NCI-H510A treated with DMSO at 0.1 percent for 48 hours (cell line): ENCODE data around the gene FCRL2.
"Not testable (repeated sequence)": the region's sequence is repeated elsewhere in the genome, so short reads cannot be mapped to it uniquely, and the experiment has no call there.

Experiments
- DNase-seq: peaks from one replicate; lab custom pipeline; 2025; lab: John Stamatoyannopoulos, UW

FCRL2 gene

DNA sequence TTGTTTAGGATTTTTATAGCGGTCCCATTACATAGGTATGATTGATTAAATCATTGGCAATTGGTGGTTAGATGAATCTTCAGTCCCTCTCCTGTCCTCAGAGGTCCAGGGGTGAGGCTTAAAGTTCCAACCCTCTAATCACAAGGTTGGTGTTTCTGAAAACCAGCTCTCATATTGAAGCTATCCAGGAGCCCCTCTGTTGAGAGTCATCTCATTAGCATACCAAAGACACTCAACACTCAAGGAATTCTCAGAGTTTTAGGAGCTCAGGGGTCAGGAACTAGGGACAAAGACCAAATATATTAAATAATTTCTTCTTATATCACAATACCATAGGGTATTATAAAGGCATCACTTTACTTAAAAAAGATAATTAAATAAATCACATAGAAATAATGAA is 23.3 kb downstream of the FCRL2 start:
- DNase-seq: no peak

DNA sequence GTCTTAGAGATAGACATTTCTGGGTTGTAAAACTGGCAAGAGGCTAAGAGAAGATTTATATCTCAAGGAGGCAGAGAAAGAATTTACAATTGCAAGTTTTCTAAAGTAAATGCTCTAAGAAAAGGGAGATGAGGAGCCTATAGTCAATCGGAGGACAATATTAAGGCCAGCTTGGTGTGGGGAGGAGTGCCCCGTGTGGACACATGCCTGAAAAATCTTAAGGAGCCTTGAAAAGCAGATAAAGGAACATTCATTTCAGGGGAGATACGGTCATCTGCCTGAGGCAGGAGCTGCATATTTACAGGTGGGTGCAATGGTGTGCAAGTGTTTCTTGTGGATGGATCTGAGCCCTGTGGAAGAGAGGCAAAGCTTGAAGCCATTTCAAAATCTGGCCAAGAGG is 25.6 kb downstream of the FCRL2 start:
- no peak for DNase-seq

DNA sequence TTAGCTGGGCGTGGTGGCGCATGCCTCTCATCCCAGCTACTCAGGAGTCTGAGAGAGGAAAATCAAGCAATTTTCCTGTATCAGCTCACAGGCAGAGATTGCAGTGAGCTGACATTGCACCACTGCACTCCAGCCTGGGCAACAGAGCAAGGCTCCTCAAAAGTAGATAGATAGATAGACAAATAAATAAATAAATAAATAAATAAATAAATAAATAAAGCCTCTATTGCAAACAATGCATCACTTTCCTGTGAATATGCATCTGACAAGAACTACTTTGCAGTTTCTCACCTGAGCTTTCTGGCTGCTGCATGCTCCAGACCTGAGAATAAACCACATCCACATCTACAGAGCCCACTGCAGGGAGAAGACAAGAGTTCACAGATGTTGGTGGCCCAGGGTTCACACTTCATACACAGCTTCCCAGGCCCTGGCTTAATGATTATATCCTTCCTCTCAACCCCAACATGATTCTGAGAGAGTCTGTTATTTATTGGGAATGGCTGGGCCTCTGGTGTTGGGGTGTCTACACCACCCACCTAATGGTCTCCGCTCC is 28.6 kb downstream of the FCRL2 start:
- no peak for DNase-seq

DNA sequence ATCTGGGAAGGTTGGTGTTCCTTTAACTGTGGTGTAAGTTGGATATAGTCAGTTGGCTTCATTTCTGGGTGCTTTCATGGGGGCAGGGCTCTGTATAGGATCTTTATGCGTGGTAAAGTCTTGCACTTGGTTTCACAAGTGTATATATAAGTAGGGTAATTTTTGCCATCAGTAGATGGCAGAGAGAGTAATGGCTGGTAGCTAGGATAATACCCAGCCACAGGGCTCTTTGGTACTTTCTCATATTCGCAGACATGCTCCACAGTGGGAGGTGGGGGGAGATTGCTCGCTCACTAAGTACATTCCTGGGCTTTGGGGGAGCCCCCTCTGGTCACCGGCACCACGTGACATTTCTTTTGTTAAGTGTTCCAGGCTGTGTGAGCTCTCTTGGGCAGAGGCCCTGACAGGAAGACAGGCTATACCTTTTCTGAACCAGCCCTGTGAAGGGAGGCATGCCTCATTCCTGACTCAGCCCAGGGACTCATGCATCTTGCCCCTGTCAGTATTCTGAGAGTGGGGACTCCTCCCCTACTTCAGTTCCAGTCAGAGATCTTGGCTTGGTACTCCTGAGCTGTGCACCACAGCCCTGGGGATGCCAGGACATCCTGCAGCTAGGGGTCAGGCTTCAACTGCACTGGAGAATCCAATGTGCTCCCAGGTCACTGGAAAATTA is 37.6 kb downstream of the FCRL2 start:
- no peak for DNase-seq

DNA sequence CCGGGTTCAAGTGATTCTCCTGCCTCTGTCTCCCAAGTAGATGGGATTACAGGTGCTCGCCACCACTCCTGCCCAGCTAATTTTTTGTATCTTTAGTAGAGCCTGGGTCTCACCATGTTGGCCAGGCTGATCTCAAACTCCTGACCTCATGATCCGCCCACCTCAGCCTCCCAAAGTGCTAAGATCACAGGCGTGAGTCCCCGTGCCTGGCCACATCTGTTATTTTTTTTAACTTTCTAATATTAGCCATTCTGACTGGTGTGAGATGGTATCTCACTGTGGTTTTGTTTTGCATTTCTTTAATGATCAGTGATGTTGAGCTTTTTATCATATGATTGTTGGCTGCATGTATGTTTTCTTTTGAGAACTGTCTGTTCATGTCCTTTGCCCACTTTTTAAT is 40.9 kb downstream of the FCRL2 start:
- DNase-seq: not testable (repeated sequence)

DNA sequence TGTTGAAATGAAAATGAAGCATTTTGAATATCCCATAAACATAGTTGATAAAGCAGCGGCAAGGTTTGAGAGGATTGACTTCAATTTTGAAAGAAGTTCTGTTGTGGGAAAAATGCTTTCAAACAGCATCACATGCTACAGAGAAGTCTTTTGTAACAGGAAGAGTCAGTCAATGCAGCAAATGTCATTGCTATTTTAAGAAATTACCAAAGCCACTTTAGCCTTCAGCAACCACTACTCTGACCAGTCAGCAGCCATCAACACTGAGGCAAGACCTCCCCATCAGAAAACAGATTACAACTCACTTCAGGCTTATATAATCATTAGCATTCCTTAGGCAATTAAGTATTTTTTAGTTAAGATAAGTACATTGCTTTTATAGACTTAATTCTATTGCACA is 42.6 kb downstream of the FCRL2 start:
- DNase-seq: no peak

DNA sequence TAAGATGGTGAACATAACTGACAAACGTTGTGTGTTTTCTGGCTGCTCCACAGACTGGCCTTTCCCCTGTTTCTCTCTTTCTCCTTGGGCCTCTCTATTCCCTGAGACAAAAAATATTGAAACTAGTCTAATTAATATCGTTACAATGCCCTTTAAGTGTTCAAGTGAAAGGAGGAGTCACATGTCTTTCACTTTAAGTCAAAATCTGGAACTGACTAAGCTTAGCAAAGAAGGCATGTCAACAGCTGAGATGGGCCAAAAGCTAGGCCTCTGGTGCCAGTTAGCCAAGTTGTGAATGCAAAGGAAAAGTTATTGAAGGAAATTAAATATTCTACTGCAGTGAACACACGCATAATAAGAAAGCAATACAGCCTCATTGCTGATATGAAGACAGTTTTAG is 44.2 kb downstream of the FCRL2 start:
- no peak for DNase-seq

DNA sequence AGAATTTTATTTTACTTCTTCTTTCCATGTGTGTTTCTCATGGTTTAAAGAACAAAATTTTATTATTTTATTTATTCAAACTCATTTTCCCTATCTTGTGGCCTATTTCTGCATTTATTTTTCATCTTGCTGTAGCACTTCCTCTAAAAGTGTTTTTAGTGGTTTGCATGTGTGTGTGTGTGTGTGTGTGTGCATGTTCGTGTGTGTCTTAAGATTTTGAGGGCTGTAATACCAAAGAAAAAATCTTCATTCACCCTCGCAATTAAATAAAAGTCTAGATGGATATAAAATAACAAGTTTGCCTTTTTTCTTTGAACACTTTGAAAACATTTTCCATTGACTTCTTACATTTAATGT is 51.7 kb downstream of the FCRL2 start:
- no peak for DNase-seq

DNA sequence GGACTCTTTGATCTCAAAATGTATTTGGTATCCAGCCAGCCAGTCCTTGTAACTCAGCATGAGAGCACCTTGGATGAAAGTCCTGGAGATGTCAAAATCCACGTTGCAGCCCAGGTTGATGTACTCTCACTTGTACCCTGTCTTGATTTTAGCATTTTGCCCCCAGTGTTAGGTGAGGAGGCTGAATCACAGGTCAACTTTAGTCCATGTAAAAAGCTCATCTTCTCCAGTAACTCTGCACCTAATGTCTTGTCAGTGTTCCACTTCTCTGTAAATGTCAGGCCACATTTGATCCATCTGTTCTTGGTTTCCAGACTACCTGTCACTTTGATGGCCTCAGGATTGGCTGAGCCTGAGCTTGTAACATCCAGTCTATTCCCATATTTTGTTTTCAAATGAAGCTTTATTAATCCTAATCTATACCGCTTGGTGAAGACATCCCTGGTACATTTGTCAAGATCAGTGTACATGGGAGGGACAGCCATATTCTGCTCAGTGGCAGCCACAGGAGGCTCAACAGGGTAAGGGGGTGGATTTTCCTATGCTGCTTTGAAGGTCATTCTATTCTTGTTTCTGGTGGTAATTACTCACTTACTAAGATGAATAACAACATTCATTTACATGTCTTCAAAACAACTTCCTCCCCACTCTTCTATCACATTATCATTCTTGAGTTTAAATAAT is 52.3 kb downstream of the FCRL2 start:
- no peak for DNase-seq

DNA sequence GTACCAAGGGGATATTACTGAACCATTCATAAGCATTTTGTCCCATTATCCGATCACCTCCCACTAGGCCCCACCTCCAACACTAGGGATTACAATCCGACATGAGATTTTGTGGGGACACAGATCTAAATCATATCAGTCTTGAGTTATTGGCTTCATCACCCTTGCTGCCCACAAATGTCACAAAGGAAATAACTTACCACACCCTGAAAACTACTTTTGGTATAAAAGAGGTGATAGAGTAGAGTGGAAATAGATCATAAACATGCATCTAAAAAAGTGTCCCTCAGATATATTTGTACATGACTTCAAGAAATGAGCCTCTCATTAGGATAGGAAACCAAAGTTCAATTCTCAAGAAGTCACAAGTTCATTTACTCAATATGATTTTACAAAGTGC is 53.8 kb downstream of the FCRL2 start:
- no peak for DNase-seq

DNA sequence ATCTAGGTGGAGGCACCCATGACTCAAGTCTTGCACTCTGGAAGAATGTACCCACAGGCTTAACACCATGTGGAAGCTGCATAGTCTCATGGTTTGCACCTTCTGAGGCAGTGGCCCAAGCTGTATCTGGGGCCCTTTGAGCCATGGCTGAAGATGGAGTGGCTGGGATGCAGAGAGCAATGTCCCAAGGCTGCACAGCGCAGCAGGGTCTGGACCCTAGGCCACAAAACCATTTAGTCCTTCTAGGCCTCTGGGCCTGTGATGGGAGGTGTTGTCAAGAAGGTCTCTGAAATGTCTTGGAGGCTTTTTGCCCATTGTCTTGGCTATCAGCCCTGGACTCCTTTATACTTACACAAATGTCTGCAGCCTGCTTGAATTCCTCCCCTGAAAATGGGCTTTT is 54.9 kb downstream of the FCRL2 start:
- no peak for DNase-seq

DNA sequence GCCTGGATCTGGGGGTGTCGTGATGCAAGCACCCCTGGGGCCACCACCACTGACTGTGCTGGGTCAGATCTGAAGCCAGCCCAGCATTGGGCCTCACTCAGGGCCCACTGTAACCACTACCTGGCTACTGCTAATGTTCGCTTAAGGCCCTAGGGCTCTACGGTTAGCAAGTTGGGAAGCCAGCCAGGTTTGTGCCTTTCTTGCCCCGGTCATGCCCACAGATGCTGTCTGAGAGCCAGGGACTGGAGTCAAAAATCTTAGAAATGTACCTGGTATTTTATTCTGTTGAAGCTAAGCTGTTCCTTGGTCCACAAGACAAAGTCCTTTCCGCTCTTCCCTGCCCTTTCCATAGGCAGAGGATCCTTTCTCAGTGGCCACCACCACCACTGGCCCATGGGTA is 61.2 kb downstream of the FCRL2 start:
- DNase-seq: no peak

DNA sequence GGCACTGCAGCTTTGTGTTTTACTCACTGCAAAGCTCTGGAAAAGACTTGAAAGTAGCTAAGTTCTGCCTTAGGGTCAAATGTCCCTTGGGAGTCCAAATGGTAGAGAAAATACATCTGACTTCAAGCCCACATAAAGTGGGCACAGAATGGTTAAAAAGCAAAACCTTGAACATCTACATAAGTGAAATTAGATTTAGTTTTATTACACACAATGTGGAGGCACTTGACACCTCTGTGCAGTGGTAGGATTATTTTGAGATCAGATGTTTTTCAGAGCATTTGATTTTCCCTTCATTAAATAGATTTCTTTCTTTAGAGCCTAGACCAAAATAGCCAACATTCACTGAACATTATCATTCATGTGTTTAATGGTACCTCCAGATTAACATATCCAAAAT is 65.1 kb downstream of the FCRL2 start:
- no peak for DNase-seq

DNA sequence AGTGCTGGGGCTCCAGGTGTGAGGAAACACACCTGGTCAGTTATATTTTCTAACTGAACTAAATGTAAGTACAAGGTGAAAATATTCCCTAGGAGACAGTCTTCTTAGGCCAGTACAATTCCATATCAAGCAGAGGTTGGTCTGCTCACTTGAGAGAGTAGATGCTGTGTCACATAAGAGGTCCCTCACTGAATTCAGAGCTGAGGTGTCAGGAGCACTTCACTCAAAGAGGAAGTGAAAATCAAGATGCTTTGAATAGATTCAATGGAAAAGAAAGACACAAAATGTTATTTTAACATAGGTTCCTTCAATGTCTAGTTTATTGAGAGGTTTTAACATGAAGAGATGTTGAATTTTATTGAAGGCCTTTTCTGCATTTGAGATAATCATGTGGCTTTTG is 72.1 kb downstream of the FCRL2 start:
- DNase-seq: no peak

DNA sequence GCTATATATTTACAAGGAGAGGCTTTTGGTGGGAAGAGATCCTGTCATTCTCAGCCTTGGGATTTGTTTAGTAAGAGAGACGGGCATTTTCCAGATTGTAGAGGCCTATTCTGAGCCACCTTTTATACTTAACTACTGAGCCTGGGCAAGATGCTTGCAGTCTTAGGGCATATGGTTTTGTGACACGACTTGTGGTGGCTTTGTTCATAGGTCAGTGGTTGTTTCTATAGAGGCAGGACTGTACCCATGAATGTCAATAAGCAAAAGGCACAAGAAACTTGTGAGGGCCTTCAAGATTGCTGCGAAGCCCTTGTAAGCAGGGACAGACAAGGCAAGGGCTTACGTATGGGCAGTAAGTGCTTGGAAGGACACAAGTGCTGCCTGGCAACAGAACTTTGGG is 73.0 kb downstream of the FCRL2 start:
- no peak for DNase-seq

DNA sequence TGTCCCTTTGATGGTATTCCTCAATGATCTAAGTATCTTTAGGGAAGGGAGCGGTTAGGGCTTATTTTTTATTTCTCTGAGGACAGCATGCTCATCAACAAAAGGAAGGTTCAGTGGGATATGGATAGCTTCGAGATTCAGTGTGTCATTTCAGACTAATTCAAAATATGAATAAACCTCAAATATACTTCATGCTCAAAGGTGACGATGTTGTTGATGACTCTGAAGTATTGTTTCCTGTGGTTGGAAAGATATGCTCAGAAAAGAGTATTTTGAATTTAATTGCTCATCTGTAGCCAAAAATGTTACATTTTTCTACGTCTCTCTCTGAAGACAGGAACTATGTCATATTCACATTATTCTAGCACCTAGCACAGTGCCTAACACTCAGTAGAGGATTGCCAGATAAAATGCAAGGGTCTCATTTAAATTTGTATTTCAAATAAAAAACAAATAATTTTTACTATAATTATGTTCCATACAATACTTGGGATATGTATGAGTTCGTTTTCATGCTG is 74.6 kb downstream of the FCRL2 start:
- no peak for DNase-seq

DNA sequence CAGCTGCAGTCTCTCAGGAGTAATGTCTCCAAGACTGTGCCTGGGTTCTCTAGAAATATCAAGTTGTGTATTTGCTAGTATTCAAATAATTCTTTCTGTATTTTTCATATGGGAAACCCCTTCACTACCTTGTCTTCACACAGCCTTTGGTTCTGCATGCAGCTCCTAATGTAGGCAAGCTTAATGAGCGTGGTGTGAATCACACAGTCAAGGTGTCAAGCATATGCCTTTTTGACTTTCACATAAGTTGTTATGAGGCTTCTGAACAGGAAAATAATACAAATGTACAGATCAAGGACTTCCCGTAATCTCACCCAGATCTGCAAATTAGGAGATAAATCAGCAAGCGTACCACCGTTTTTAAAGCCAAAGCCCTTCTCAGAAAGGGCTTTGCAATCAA is 76.2 kb downstream of the FCRL2 start, which contains the start of gene FCRL3:
Gene FCRL3 (minus strand): TSS at position 38 of the 400 bp plus-strand sequence. CDS start 280 bp downstream, outside the sequence.
- no peak for DNase-seq

DNA sequence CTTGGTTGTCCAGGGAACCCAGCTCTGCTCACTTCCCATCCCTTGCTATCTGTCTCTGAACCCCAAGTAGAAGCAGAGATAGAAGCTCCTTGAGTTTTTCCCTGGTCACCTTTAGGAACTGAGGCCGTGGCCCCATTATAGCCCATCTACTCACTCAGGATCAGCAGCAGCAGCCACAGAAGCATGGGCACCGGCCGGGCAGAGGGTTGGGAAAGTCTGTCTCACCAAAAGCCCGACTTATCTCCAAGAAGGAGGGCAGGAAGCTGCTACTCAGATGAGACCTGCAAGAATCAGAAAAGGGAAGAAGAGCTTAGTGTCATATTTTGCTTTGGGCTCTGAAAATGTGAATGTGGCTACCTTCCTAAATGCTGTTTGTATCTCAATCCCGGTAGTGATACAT is 76.6 kb downstream of the FCRL2 start:
- no peak for DNase-seq

DNA sequence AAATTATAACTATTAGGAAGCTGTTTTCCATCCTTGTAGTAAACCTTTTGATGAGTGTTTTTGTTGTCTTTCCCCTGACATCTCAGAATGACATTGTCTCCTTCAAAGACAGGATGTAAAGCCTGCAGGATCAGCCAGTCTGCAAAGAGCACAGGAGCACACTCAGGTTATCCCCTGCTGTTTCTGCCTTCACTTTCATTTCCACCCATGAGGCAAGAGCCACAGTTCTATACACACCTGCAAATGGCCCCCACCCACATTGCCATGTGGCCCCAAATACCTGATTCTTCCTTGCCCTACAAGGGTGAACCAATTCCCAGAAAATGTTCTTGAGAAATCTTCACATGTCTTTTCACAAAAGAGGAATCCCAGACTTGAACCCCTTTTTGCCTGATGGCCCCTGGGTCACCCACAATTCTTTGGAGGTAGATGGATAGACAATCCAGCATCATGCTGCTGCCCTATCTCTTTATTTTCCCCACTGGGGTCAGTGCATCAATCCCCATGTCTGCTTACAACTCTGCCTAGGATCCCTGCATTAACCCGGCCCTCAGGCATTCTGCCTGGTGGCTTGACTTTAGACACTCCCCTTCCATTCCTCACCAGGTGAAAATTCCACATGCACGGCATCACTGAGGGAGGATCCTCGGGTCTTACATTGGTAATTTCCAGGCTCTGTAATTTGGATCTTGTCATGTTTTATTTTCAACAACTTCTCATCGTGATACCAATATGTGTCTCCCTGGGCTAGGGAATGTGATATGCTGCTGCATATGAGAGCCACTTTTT is 79.0 kb downstream of the FCRL2 start:
- DNase-seq: no peak

DNA sequence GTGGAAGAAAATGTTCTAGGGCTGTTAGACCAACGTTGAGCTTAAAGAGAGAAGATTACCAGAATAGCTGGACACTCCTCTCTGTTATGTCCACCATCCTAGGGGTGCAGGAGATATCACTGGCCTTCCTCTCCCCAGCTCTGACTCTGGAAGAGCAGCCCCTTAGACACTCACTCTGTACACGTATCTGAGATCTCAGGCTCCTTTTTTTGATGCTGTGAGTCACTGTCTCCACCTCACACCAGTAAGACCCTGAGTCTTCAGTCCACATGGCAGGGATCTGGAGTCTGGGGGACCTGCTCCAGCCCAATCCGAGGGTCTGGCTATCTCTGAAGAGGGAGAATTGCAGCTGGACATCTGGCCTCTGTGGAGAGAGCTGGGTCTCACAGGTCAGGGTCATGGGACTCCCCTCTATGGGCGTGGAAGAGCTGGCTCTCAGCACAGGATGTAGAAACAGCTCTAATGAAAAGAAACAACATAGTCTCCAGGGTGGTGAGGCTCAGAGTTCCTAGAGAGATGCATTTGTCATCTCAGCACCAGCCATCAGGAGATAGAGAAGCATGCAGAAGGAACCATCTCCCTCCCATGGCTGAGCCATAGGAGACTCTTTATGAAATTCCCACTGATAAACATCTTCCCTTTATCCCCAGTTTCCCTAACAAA is 79.8 kb downstream of the FCRL2 start:
- DNase-seq: no peak
